HepG2 (cell line): ENCODE data around the gene ARHGEF10L. TPM values are rescaled to one million over a fixed set of nuclear protein-coding genes. Genes with fewer than 3 reads are reported as not detected.
A peak's percentile ranks its signal among the peaks of the same experiment; 100 is the strongest.

Experiments
- ATAC-seq: fragments of 200-7000 bp; cut with Tn5 transposase; 3 replicates; pipeline ENCODE4 v1.9.1; 2020; ENCODE audit warnings: mild to moderate bottlenecking, moderate library complexity
- BruUV-seq: library from RNA; stranded (reverse); fragments of 400-500 nt; replicated peaks from 2 replicates; lab custom pipeline; 2021; lab: Mats Ljungman, UMichigan
- CTCF ChIA-PET: fragments of 300-600 bp; formaldehyde crosslinking; extraction: SDS; loops from one replicate; lab custom pipeline; 2021; ENCODE audit warnings: low total read pairs, inconsistent platforms, low intra/inter-chr PET ratio; lab: Yijun Ruan, JAX
- POLR2A ChIA-PET: fragments of 350-600 bp; sonication (Branson Sonifier 250); formaldehyde crosslinking; loops from one replicate; lab custom pipeline; 2020; ENCODE audit warnings: antibody characterized with exemption, inconsistent platforms; lab: Yijun Ruan, JAX
- DNase-seq: peaks from one replicate; pipeline ENCODE4 v3.0.0-alpha.2; 2015; ENCODE audit warnings: low spot score
- FAIRE-seq: peaks from 3 replicates; lab custom pipeline; 2011; peaks lifted over from hg19 to GRCh38; lab: Jason Lieb, UNC
- H2AFZ ChIP-seq: one replicate; pipeline ENCODE4 v1.6.1; 2011; ENCODE audit warnings: low read length, inconsistent platforms
- H3K27ac ChIP-seq: fragments of 300-600 bp; 3 replicates; pipeline ENCODE4 v1.8.0; 2011; ENCODE audit warnings: mixed run types, mild to moderate bottlenecking, mixed read lengths, low read length, inconsistent platforms; ENCODE audit not compliant: insufficient read depth; ENCODE audit errors: extremely low read length
- H3K27me3 ChIP-seq, 2 experiments: fragments of 200-600 bp in 1 of 2; 2 replicates in 1 of 2; 3 replicates in 1 of 2; pipeline versions ENCODE4 v1.6.0 to v1.8.0; 2011; ENCODE audit warnings: low read length in 2 of 2, mild to moderate bottlenecking in 2 of 2, moderate library complexity in 2 of 2, inconsistent platforms in 1 of 2; ENCODE audit not compliant: insufficient read depth in 2 of 2, control insufficient read depth in 1 of 2
- H3K36me3 ChIP-seq, 2 experiments: fragments of 200-600 bp in 1 of 2; replicated peaks in 1 of 2; 2 replicates in 1 of 2; 3 replicates in 1 of 2; pipeline versions ENCODE4 v1.5.1 to v1.8.0; 2011; ENCODE audit warnings: low read length in 2 of 2, inconsistent platforms in 1 of 2; ENCODE audit not compliant: insufficient read depth in 2 of 2, control insufficient read depth in 1 of 2
- H3K4me1 ChIP-seq: 2 replicates; pipeline ENCODE4 v1.5.1; 2012; ENCODE audit warnings: low read length, inconsistent platforms; ENCODE audit not compliant: insufficient read depth
- H3K4me2 ChIP-seq: 2 replicates; pipeline ENCODE4 v1.6.0; 2011; ENCODE audit warnings: low read depth, low read length, inconsistent platforms
- H3K4me3 ChIP-seq, 3 experiments: fragments of 200-600 bp in 1 of 3; sonication (generic), shearing (Covaris generic) in 1 of 3; replicated peaks in 1 of 3; 2 replicates each; pipeline ENCODE4 v1.5.1; 2011 to 2016; ENCODE audit warnings: low read length in 3 of 3, inconsistent platforms in 2 of 3, low read depth in 2 of 3, mild to moderate bottlenecking in 2 of 3, control low read depth in 1 of 3, mixed read lengths in 1 of 3; ENCODE audit not compliant: insufficient read depth in 1 of 3
- H3K79me2 ChIP-seq: one replicate; pipeline ENCODE4 v1.6.1; 2011; ENCODE audit warnings: low read length, inconsistent platforms; ENCODE audit not compliant: insufficient read depth
- H3K9ac ChIP-seq: 2 replicates; pipeline ENCODE4 v1.6.0; 2011; ENCODE audit warnings: mild to moderate bottlenecking, low read depth, low read length, inconsistent platforms; ENCODE audit not compliant: insufficient read depth
- H3K9me3 ChIP-seq: 2 replicates; pipeline ENCODE4 v1.5.1; 2012; ENCODE audit warnings: mild to moderate bottlenecking, low read length
- H4K20me1 ChIP-seq: 2 replicates; pipeline ENCODE4 v1.6.0; 2011; ENCODE audit warnings: inconsistent platforms, mild to moderate bottlenecking, low read length, moderate library complexity; ENCODE audit not compliant: insufficient read depth
- AGO2 ChIP-seq: fragments of 200-400 bp; formaldehyde crosslinking; optimal IDR thresholded peaks from 2 replicates; pipeline ENCODE3; 2017; ENCODE audit warnings: mild to moderate bottlenecking, low read depth, low read length, moderate library complexity
- AKAP8 ChIP-seq: sonication (generic); formaldehyde crosslinking; IDR thresholded peaks from 2 replicates; pipeline ENCODE4 v1.5.1; 2020; ENCODE audit warnings: mild to moderate bottlenecking, missing genetic modification reagents
- GRHL1 ChIP-seq: sonication (generic); formaldehyde crosslinking; conservative IDR thresholded peaks from 2 replicates; pipeline ENCODE4 v1.8.0; 2022; ENCODE audit warnings: missing genetic modification reagents
- IKZF5 ChIP-seq: IDR thresholded peaks from 2 replicates; pipeline ENCODE4 v1.6.1; 2018; ENCODE audit warnings: missing genetic modification reagents, mild to moderate bottlenecking, missing compliant biosample characterization
- IRX3 ChIP-seq: sonication (generic); formaldehyde crosslinking; IDR thresholded peaks from 2 replicates; pipeline ENCODE4 v1.8.1; 2023; ENCODE audit warnings: mild to moderate bottlenecking, low read depth, missing genetic modification reagents, borderline replicate concordance
- NRL ChIP-seq: sonication (generic); formaldehyde crosslinking; IDR thresholded peaks from 2 replicates; pipeline ENCODE4 v1.5.0; 2020; ENCODE audit warnings: missing genetic modification reagents, mild to moderate bottlenecking, moderate library complexity, borderline replicate concordance
- POLR2A ChIP-seq, 2 experiments: IDR thresholded peaks; 2 replicates each; pipeline ENCODE4 v1.6.1; 2011; ENCODE audit warnings: low read depth in 2 of 2, low read length in 2 of 2, mild to moderate bottlenecking in 1 of 2, moderate library complexity in 1 of 2; ENCODE audit not compliant: insufficient read depth in 1 of 2
- POLR2G ChIP-seq: fragments of 200-400 bp; formaldehyde crosslinking; IDR thresholded peaks from 2 replicates; pipeline ENCODE4 v1.6.1; 2018; ENCODE audit warnings: mild to moderate bottlenecking, low read depth, low read length, moderate library complexity
- RBM22 ChIP-seq: fragments of 200-400 bp; formaldehyde crosslinking; optimal IDR thresholded peaks from 2 replicates; pipeline ENCODE3; 2017; ENCODE audit warnings: mild to moderate bottlenecking, low read length, moderate library complexity
- SKI ChIP-seq: fragments of 450-650 bp; IDR thresholded peaks from one replicate; pipeline ENCODE4 v1.6.1; 2018; ENCODE audit warnings: mild to moderate bottlenecking; ENCODE audit not compliant: partially characterized antibody
- ZBTB34 ChIP-seq: sonication (generic); formaldehyde crosslinking; IDR thresholded peaks from 2 replicates; pipeline ENCODE4 v1.8.0; 2022; ENCODE audit warnings: mild to moderate bottlenecking, missing genetic modification reagents
- ZNF724P ChIP-seq: sonication (generic); formaldehyde crosslinking; IDR thresholded peaks from 2 replicates; pipeline ENCODE4 v1.8.0; 2022; ENCODE audit warnings: missing genetic modification reagents, borderline replicate concordance
- WGBS: methylation state at CpG from one replicate; pipeline ENCODE4 v1.1.6; 2017; ENCODE audit warnings: low lambda C conversion rate; 5-methylcytosine and 5-hydroxymethylcytosine counted together
- in situ Hi-C: cut with HindIII; loops from 2 replicates; pipeline ENCODE4 v1.10.0; 2017; ENCODE audit warnings: low pct_unique_long_range_greater_than_20kb; ENCODE audit not compliant: extremely low pct_ligation_motif_present
- intact Hi-C: fragments of 100-400 bp; cut with micrococcal nuclease; formaldehyde crosslinking; loops from one replicate; pipeline ENCODE4 v1.10.0; 2022; ENCODE audit not compliant: unreplicated experiment
- polyA plus RNA-seq, 8 experiments: library from polyadenylated mRNA; depleted of rRNA in 3 of 8; stranded (reverse) in 7 of 8; unstranded in 1 of 8; fragments of >200 nt; fragmentation: Illumina TruSeq in 4 of 8; extraction: Trizol in 4 of 8; gene quantifications; 2 replicates each; pipeline versions ENCODE4 v1.2.1 to v1.2.3, GENCODE V29; 2011 to 2016; ENCODE audit warnings: low read depth in 4 of 8, missing spikeins in 1 of 8, mixed read lengths in 1 of 8; ENCODE audit not compliant: insufficient read depth in 1 of 8
- total RNA-seq, 5 experiments: library from RNA; depleted of rRNA; stranded (reverse); fragments of >200 nt; fragmentation: Illumina TruSeq; extraction: Trizol; gene quantifications; 2 replicates each; pipeline ENCODE4 v1.2.3, GENCODE V29; 2016; ENCODE audit warnings: low read depth in 1 of 5
- TF ChIP-seq, protein P1 (sequence below): sonication (generic); formaldehyde crosslinking; IDR thresholded peaks from 2 replicates; pipeline ENCODE4 v1.5.0; 2020; ENCODE audit warnings: mild to moderate bottlenecking, missing genetic modification reagents

The ARHGEF10L gene
- total and polyA plus RNA-seq, 2 of the 13 experiments (the other 11 are each of a cell fraction or from before 2014, with no cell fraction given), result 46.5 to 78.3 TPM

- TF ChIP-seq IKZF5, result no peak
- TF ChIP-seq GRHL1 (CRISPR knock-in tag), result no peak
- TF ChIP-seq AGO2, result no peak
- TF ChIP-seq ZBTB34 (CRISPR knock-in tag), result no peak
These were observed 103.4 kb downstream of the ARHGEF10L start (continued) for GRCh38 chr1:17642943-17643342.

DNA sequence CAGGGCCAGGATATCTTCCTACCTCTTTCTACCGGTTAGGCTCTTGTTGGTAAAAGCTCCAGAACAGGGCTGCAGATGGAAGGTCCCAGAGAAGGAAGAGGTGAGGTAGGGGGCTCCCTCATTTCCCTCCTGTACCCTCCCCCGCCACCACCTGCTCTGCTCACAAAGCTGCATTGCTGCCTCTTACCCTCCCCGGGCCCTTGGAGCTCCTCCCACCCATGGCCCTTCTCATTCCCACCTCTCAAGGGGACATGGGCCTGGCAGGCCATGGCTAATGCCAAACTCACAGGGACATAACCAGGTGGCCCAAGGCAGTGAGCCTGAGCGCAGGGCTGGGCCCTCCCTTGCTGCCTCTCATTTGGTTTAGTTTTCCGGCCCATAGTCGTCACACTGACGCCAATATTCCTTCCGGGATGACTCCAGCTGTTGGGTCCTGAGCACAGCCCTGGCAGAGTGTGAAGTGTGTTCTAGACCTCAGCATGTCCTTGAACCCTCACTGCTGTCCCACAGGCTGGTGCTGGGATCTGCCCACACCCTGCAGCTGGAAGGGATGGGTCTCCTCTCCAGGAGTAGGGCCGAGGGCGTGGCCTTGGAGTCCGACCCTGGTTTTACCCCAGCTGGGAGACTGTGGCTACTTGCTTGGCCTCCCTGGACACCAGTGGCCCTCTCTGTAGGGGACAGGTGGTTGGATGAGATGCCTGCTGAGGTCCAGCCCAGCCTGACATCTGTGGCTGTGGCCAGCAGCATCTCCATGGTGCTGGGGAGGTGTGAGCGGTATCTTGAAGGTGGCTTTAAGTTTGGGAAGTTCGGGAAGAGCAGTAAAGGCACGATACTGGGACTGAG, 104.6 kb downstream of the ARHGEF10L start:
- no peak overlapping the region for H3K4me3 ChIP-seq
- H3K9me3 ChIP-seq, result no peaks in the 10 kb centered on the region
- CTCF ChIA-PET, result no interaction called here
- POLR2A ChIA-PET, result no interaction called here
- no peaks in the 10 kb centered on the region for H3K4me1 ChIP-seq
- no peak overlapping the region for H3K27ac ChIP-seq
- DNase-seq (no peak), ATAC-seq (no peak; the same call in 2 of the 3 replicates), FAIRE-seq (no peak)
- H3K4me2 ChIP-seq, result no peak overlapping the region
- BruUV-seq, result no TSS peak
- no peak overlapping the region for H3K9ac ChIP-seq
- H3K36me3 ChIP-seq, result peaks cover 41 to 76% of the 10 kb centered on the region in 2 experiments
- no peaks in the 10 kb centered on the region for H3K79me2 ChIP-seq
- in situ Hi-C loops, result no loop called here
- H2AFZ ChIP-seq, result no peak overlapping the region
- H3K27me3 ChIP-seq, result no peaks in the 10 kb centered on the region; a peak in 1 of 5 replicates
- peaks cover 13% of the 10 kb centered on the region; the same call in 1 of the 2 replicates for H4K20me1 ChIP-seq
- intact Hi-C loops, result no loop called here
- WGBS, result 99% methylated on average over 11 of the region's 14 CpGs
- 0 out of 2 replicates have a peak, but pooled peaks have one; percentile 17 for TF ChIP-seq POLR2G
- TF ChIP-seq, protein P1, sequence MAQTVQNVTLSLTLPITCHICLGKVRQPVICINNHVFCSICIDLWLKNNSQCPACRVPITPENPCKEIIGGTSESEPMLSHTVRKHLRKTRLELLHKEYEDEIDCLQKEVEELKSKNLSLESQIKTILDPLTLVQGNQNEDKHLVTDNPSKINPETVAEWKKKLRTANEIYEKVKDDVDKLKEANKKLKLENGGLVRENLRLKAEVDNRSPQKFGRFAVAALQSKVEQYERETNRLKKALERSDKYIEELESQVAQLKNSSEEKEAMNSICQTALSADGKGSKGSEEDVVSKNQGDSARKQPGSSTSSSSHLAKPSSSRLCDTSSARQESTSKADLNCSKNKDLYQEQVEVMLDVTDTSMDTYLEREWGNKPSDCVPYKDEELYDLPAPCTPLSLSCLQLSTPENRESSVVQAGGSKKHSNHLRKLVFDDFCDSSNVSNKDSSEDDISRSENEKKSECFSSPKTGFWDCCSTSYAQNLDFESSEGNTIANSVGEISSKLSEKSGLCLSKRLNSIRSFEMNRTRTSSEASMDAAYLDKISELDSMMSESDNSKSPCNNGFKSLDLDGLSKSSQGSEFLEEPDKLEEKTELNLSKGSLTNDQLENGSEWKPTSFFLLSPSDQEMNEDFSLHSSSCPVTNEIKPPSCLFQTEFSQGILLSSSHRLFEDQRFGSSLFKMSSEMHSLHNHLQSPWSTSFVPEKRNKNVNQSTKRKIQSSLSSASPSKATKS (CRISPR knock-in tag), result no peak
- 0 out of 2 replicates have a peak, but pooled peaks have one; percentile 54 for TF ChIP-seq AKAP8 (CRISPR knock-in tag)
- TF ChIP-seq NRL (CRISPR knock-in tag), result peak; percentile 43; the same call in 1 of the 2 replicates
- peak; percentile 34 for TF ChIP-seq RBM22
- peak in 1 of 2 experiments; percentile 21; a peak in 1 of 4 replicates for TF ChIP-seq POLR2A (IDR thresholded peaks at IDR 0.05; ENCODE audit: insufficient read depth in 1 of 2, low read depth in 2 of 2, low read length in 2 of 2)
- no peak for TF ChIP-seq SKI
- TF ChIP-seq AGO2, result peak; percentile 90
- TF ChIP-seq IRX3 (CRISPR knock-in tag), result no peak
- TF ChIP-seq ZNF724P (CRISPR knock-in tag), result no peak
